D341Med (cell line): ENCODE results near the gene APBA1.

Experiments used
- DNase-seq: peaks from one replicate; pipeline ENCODE4 v3.0.0; 2012; ENCODE audit warnings: low spot score

APBA1 gene

DNA sequence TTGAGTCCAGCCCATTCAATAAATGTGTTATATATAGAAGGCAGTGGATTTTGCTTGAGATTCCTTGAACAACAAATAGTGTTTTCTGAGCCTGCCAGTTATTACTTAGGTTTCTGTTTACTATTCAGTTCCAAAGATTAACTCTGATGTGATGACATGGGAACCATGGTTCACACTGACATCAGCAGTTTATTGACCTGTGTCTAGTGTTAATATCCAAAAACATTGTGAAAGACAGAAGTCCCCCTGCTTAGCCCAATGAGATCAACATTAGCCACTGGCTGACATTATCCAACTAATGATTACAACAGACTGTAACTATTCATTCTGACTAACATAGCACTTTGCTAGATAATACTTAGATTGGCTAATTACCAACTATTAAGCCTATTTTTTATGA lies 14.9 kb downstream of the APBA1 start:
- DNase-seq: no peak

DNA sequence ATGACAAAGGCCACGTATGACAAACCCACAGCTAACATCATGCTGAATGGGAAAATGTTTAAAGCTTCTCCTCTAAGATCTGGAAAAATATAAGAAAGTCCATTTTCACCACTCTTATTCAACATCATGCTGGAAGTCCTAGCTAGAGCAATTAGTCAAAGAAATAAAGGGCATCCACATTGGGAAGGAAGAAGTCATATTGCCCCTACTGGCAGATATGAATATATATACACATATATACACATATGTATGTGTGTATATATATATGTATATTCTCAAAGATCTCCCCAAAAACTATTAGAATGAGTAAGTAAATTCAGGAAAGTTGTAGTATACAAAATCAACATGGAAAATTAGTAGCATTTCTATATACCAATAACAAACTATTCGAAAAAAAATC lies 17.1 kb downstream of the APBA1 start:
- no peak for DNase-seq

DNA sequence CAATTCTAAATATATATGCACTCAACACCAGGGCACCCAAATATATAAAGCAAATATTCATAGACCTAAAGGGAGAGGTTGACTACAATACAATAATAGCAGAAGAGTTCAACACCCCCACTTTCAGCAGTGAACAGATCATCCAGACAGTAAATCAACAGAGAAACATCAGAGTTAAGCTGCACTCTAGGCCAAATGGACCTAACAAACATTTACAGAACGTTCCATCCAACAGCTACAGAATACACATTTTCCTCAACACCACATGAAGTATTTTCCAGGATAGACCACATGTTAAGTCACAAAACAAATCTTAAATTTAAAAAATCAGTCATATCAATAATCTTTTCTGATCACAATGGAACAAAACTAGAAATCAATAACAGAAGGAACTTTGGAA lies 18.9 kb downstream of the APBA1 start:
- DNase-seq: no peak

DNA sequence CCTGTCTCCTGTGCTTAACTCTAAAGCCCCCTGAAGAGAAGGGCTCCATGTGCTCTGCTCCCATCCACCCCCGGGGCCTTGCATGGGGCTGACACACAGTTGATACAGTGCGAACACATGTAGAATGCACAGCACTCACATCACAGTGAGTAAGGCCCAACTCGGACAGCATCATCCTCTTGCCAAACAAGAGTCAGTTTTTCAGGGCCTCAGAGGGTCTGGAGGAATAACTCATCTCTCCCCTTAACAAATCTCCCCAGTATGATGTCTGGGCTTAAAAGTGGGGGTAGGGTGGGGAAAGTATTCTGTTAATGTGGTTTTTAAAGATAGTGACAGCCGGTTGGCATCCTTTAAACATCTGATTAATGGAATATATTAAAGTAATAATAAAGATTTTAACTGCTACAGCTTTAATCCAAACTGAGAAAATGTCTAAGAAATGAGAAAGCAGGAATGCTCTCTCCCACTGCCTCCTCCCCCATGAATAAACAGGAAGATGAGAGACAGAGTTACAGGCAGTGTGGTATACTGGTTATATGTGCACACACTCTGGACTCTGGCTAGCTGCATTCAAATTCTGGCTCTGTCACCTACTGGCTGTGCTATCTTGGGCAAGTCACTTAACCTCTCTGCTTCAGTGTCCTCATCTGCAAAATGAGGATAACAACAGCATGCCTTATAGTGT lies 22.5 kb downstream of the APBA1 start:
- no peak for DNase-seq

DNA sequence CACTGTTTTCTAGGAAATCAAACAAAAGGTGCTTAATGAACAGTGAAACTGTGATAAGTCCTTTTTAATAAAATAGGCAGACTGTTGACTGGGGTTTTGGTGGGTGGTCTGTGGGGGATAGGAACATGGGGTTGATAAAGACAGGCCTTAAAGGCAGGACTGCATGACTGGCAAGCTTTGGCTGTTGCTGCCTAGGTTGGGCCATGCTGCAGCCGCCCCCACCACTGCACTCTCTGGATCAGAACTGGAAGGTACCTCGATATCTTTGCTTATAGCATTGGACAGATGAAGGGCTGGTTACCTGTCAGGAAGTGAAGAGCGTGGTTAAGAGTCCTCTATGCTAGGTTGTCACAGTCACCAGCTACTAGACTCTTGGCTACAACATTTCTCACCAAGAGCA lies 24.4 kb downstream of the APBA1 start:
- no peak for DNase-seq

DNA sequence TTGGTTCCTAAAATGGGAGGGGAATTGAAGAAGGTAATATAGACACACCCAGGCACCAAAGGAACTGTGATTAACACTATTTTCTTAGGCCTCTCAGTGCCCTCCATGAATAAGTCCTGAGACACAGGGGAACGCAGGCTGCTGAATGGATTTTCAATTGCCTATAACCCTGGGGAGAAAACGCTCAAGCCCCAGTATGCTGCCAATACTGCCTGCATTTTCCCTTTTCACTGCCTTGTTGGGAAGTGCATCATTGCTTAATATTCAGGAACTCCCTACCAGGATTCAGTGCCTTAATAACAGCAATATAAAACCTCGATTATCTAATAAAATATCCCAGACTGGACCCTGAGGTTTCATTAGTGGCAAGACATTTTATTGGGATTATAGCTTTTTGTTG lies 25.4 kb downstream of the APBA1 start:
- DNase-seq: no peak

DNA sequence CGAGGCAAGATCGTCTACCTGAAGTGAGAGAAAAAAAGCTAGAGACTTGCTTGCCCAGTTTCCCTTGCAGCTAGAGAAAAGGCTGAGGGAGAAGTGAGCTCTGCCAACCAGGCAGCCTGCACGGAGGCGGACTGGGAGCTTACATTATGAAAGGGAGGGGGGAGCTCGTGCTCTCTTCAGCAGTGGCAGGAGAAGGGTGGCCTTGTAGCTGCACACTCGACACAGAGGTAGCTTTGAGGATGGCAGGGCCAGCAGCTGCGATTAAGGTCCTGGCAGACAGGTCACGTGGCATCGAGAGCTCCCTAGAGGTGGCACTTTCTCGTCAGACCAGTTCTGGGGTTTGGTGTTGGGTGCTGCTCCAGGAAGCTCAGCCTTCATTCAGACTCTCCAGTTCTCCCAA lies 26.7 kb downstream of the APBA1 start:
- no peak for DNase-seq

DNA sequence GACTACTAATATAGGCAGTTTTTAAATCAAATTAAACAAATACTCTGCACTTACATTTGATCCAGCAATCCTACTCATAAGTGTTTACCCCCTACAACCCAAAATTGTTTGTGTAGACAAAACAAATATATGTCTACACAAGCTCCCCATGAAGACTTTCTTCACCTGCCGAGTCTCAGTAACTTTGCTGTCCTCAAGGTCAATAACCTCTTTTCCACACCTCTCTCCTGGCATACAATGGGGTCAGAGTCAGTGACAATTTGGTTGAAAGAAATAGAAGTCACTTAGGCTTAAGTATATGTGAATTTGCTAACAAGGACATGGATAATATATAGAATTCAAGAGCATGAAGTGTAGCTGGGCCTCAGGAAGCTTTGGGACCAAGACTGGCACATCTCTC lies 29.1 kb downstream of the APBA1 start:
- no peak for DNase-seq

DNA sequence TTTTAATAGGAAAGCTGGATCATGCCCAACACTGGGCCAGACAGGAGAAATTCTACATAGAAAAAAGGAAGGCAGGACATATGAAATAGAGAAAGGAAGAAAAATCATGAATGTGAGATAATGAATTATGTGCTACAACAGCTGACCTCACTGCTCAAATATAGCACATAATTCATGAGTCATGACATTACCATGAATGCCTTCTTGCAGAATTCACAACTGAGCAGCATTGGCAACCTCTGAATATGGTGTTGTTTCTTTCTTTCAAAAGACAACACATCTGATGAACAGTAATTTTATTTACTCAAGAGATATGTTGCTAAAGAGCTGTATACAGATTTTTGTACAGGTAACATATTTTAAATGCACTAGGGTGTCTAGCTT lies 34.4 kb downstream of the APBA1 start:
- DNase-seq: no peak

DNA sequence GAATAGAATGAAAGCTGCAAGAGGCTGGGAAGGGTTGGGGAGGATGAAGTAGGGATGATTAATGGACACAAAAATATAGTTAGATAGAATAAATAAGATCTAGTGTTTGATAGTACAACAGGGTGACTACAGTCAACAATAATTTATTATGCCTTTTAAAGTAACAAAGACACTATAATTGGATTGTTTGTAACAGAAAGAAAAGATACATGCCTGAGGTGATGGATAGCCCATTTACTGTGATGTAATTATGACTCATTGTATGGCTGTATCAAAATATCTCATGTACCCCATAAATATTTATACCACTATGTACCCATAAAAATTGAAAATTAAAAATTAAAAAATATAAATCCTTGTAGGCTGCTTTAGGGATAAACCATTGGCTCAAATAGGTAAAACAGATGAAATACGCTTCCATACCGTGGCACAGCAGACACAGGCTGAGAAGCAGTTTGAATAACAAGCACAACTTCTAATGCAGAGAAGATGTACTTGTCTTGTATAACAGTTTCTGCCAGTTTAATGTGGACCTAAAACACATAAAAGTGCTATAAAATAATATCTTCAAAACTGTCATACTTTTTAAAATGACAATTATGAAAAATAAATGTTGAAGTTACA lies 34.9 kb downstream of the APBA1 start:
- DNase-seq: no peak

DNA sequence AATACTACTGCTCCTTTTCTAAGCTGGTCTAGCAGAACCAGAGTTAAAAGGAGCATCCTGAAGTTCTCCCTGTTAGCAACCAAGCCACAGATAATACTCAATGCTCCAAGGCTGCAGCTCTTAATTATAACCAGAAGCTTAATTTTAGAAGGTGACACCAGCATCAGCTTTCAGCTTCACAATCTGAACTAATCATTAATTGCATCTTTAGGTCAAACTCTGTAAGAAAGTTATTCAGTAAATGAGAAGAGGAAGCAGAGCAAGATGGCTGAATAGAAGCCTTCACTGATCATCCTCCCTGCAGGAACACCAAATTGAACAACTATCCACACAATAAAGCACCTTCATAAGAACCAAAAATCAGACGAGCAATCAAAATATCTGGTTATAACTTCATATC lies 38.5 kb downstream of the APBA1 start:
- no peak for DNase-seq

DNA sequence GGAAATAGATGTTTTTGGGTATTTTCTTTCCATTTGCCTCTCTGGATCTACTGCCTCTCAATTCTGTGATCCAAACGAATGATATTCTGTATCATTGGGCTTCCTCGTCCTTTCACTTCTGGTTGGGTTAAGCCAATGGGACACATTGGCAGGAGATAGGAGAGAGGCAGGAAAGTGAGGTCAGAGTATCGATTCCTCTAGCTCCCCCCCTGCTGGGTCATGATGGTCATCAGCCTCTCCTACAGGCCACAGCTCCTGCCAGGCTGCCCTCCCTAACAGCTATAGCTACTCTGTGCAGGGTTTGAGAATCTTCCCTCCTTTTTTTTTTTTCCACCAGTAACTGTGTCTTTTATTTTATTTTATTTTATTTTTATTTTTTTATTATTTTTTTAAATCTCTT lies 39.4 kb downstream of the APBA1 start:
- DNase-seq: no peak

DNA sequence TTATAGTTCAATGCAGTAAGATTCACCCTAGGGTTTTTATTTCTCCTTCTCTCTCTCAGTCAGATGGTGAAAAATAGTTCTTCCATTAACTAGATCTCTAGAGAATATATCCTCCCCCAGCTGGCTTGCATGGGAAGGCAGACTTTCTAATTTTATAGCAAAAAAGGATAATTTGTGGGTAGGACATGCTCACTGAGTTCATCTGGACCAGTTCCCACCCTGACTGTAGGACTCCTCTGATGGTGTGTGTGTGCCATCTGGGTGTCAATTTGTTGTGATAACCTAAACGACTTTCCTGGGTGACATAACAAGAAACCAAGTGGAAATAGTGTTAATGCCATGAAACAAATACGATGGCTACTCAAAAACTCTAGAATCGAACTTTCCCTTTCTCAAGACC lies 44.9 kb downstream of the APBA1 start:
- DNase-seq: no peak

DNA sequence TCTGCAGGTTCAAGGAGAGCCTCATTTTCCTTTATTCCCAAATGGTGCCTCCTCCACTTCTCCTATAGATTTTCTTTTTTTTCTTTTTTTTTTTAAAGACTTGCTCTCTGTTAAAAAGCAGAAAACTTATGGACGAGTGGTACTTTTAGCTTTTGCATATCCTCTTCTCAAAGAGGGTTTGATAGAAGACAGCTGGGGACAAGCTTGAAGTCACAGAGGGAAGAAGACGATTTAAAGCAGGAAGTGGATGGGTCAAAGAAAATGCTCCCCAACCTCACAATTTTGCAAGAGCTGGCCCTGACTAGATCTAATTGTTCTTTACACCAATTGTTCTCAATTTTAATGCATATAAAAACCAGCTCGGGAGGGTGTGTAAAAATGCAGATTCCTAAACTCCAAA lies 48.9 kb downstream of the APBA1 start:
- no peak for DNase-seq

DNA sequence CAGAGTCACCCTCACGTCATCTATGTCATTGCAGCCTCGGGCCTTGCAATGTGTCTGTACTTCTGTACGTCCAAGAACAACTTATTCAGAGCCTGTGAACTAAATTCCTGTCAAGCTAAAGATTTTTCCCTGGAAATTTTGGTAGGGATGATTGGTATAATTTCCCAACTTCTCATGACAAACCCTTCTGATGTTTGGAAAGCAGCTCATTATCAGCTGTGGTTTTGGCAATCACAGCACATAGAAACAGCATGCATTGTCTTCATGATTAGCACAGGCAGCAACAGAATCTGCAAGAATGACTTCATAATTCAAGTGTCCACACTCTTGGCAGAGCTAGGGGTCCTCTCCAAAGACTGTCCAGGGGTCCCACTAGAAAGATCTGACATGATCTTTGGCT lies 49.5 kb downstream of the APBA1 start:
- DNase-seq: no peak

DNA sequence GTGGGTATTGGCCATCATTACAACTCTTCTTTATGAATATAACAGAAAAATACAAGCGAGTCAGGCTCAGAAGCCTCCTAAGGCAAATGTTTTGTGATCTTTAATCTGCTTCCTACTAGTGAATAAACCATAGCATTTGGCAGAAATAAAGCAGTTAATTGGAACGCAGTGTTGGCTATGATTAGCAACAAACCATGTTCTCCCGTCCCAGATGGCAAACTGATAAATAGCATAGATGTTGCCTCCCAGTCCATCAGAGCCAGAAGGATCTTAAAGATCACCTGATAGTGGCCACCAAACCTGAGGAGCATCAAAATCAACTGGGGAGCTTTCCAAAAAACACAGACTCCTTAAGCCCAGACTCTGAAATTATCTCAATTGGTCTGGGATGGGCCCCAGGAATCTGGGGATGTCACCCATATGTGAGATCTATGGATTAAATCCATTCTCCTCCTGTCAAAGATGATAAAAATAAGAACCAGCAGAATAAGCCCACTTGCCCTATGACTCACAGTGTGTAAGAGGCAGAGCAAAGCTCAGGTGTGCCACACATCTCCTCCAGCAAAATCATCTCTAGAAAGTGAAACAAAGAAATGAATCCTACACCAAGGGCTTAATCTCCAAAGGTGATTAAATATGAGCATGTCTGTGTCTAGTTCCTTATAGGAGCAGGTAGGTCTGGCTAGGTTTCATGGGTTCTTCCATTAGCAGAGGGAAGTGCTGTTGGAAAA lies 50.3 kb downstream of the APBA1 start:
- no peak for DNase-seq

DNA sequence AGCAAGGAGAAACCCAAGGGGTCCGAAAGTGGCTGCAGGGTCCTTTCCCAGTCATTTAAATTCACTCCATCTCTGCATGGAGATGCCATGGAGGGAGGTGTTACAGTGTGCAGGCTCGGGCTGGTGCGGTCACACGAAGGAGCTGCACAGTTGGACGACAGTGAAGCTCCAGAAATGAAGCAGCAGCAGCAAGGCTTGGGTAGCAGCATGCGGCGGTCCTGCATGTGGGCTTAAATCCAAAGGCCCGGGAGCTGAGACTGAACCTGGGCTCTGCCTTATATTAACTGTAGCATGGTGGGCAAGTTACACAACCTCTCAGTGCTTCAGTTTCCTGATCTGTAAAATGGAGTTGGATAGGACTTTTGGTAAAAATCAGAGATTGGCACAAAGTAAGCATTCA lies 51.4 kb downstream of the APBA1 start:
- no peak for DNase-seq

DNA sequence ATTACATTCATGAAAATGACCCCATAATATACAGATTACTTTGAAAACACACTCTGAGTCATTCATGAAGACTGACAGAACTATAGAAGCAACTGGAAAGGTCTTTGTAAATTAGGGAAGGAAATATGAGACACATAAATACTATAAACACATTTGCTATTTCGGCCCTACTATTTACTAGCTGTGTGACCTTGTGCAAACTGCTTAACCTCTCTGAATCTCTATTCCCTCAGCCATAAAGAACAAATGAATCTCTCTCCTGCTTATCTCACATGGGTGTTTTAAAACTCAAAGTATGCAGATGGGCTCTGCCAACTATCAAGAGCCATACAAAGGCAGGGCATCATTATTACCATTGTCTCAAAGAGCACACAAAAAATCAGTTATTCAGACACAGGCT lies 52.9 kb downstream of the APBA1 start:
- no peak for DNase-seq

DNA sequence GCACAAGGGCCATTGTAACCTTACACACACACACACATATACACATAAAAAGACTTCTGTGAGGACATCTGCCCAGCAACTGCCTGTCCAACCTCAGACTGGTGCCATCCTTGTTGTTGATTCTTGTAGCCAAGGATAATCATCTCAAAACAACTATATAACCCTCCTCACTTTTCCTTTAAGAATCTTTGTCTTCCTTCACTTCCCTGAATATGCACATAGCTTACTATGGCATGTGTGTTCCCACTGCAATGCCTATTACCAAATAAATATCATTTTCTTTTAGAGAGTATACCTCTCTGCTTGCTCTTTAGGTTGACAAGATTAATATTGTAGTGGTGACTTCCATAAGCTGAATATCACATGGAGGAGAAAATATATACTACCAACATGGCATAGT lies 55.2 kb downstream of the APBA1 start:
- DNase-seq: no peak

DNA sequence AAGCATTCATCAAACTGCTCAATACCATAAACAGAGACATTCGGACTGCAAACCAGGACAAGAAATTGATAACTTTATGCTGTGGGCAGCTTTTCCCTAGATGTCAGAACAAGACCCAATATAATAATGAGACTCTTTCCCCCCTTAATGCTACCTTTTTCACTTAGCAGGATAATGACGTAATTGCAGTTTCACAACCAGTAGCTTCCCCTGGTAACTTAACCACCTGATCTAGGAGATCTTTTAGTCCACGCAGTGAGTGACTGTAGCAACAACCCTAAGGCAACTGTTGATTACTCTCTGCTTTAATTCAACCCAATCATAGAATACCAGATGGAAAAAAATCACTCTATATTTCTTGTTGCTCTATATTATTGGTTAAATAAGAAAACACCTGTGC lies 56.3 kb downstream of the APBA1 start:
- no peak for DNase-seq

DNA sequence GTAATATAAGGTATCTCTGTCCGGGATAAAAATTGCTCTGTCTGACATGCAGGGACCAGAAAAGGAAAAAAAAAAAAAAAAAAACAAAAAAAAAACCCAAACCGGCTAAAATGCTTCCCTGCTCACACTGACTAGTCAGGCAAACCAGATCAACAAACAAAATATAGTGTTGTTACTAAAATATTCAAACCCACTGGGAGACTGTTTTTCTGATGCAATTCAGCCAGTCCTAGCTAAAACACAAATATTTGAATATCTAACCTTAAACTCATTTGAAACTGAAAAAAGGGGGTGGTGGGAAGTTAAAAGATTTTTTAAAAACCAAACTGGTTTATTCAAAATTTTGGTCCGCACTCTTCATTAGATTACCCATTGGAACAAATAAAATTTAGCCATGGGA lies 61.0 kb downstream of the APBA1 start:
- DNase-seq: no peak

DNA sequence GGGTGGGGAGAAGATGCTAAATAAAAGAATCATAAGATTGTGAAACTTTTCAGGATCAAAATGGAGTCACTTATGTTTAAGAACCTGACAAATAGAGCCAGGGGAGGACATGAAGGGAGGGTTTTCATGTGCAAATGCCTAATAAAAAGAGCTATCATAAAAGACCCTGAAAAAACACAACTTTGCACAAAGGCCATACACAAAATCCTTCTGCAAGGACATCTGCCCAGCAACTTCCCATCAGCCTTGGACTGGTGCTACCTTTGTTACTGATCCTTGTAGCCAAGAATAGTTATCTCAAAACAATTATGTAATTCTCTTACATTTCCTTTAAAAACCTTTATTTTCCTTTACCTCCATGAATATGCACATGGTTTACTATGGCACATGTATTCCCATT lies 63.0 kb downstream of the APBA1 start:
- DNase-seq: no peak

DNA sequence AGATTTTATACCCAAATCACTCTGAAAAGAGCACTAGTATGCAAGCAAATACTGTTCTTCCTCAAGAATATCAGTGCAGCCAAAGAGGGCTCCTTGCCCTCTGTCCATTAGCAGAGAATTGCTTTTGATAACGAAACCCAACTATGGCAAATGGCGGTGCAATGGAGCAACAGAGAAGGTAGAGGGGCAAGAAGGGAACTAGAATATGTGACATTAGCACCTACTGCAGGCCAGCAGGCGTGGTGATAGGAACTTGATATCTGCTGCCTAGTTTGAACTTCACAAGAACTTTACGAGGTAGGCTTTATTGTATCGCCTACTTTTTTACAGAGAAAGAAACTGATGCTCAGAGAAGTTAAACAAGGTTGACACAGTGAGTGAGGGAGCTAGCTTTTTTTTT lies 66.1 kb downstream of the APBA1 start:
- no peak for DNase-seq

DNA sequence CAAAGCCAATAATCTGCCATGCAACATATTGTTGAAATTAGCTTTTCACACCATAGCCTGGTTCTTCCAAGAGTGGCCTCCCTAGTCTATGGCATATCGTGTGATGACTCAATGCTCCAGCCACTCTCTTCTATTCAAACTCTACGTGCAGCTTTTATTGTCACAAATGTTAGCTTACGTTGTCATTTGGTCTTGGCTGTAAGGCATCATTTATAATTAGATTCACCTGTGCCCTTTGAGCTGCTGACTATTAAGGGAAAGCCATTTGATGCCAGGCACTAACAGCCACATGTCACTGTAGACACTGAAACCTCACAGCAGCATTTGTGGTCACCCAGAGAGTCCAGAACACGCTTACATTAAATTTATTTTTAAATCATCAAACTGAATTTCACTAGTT lies 66.8 kb downstream of the APBA1 start:
- no peak for DNase-seq
